Trophoblast cell (in vitro differentiated cells and primary cell): ENCODE results near the gene C10orf71.

Source experiments
- DNase-seq, 2 donors: peaks; one replicate each; pipeline ENCODE4 v3.0.0-alpha.2; 2016
- H2AFZ ChIP-seq: 2 replicates; pipeline ENCODE4 v1.6.1; 2013; ENCODE audit warnings: low read length, moderate library complexity, mild to moderate bottlenecking; ENCODE audit not compliant: insufficient read depth, poor library complexity
- H2AK5ac ChIP-seq: 2 replicates; pipeline ENCODE4 v1.6.1; 2013; ENCODE audit warnings: mild to moderate bottlenecking, low read length
- H2BK120ac ChIP-seq: 2 replicates; pipeline ENCODE4 v1.6.1; 2013; ENCODE audit warnings: low read length, mild to moderate bottlenecking, moderate library complexity; ENCODE audit not compliant: insufficient read depth, poor library complexity
- H2BK12ac ChIP-seq: 2 replicates; pipeline ENCODE4 v1.6.1; 2013; ENCODE audit warnings: mild to moderate bottlenecking, low read length, moderate library complexity
- H2BK5ac ChIP-seq: 2 replicates; pipeline ENCODE4 v1.6.1; 2013; ENCODE audit warnings: low read length, low read depth, moderate library complexity, mild to moderate bottlenecking; ENCODE audit not compliant: poor library complexity
- H3K14ac ChIP-seq: 2 replicates; pipeline ENCODE4 v1.6.1; 2013; ENCODE audit warnings: mild to moderate bottlenecking, low read length
- H3K18ac ChIP-seq: 2 replicates; pipeline ENCODE4 v1.6.1; 2013; ENCODE audit warnings: mild to moderate bottlenecking, low read length
- H3K23ac ChIP-seq: 2 replicates; pipeline ENCODE4 v1.6.1; 2013; ENCODE audit warnings: low read length
- H3K27ac ChIP-seq: 2 replicates; pipeline ENCODE4 v1.5.1; 2013; ENCODE audit warnings: low read depth, mild to moderate bottlenecking, inconsistent platforms, low read length, moderate library complexity
- H3K27me3 ChIP-seq: 2 replicates; pipeline ENCODE4 v1.6.1; 2013; ENCODE audit warnings: inconsistent platforms, mild to moderate bottlenecking, low read length, moderate library complexity; ENCODE audit not compliant: insufficient read depth
- H3K36me3 ChIP-seq, 2 experiments: 1 replicate in 1 of 2; 2 replicates in 1 of 2; pipeline ENCODE4 v1.6.1; 2013; ENCODE audit warnings: low read length in 2 of 2, mild to moderate bottlenecking in 2 of 2, moderate library complexity in 1 of 2; ENCODE audit not compliant: insufficient read depth in 2 of 2, control insufficient read depth in 1 of 2
- H3K4ac ChIP-seq: 2 replicates; pipeline ENCODE4 v1.6.1; 2013; ENCODE audit warnings: low read depth, mild to moderate bottlenecking, low read length, moderate library complexity
- H3K4me1 ChIP-seq, 2 experiments: 1 replicate in 1 of 2; 2 replicates in 1 of 2; pipeline ENCODE4 v1.6.1; 2013; ENCODE audit warnings: low read length in 2 of 2, mild to moderate bottlenecking in 2 of 2, moderate library complexity in 1 of 2; ENCODE audit not compliant: insufficient read depth in 2 of 2, control insufficient read depth in 1 of 2
- H3K4me2 ChIP-seq: 2 replicates; pipeline ENCODE4 v1.6.1; 2013; ENCODE audit warnings: inconsistent platforms, mild to moderate bottlenecking, low read length, moderate library complexity
- H3K4me3 ChIP-seq: 2 replicates; pipeline ENCODE4 v1.5.1; 2013; ENCODE audit warnings: mild to moderate bottlenecking, low read depth, low read length, inconsistent platforms
- H3K79me1 ChIP-seq: one replicate; pipeline ENCODE4 v1.6.1; 2013; ENCODE audit warnings: low read length
- H3K79me2 ChIP-seq: 2 replicates; pipeline ENCODE4 v1.6.1; 2013; ENCODE audit warnings: low read length, mild to moderate bottlenecking; ENCODE audit not compliant: control insufficient read depth, insufficient read depth, poor library complexity
- H3K9ac ChIP-seq: 2 replicates; pipeline ENCODE4 v1.6.1; 2013; ENCODE audit warnings: mild to moderate bottlenecking, low read length
- H3K9me3 ChIP-seq: 2 replicates; pipeline ENCODE4 v1.6.1; 2013; ENCODE audit warnings: low read depth, mild to moderate bottlenecking, control low read depth, inconsistent platforms, low read length; ENCODE audit not compliant: insufficient read depth
- H4K12ac ChIP-seq: 2 replicates; pipeline ENCODE4 v1.6.1; 2013; ENCODE audit warnings: low read depth, mild to moderate bottlenecking, low read length, moderate library complexity
- H4K8ac ChIP-seq: 2 replicates; pipeline ENCODE4 v1.6.1; 2013; ENCODE audit warnings: low read depth, mild to moderate bottlenecking, low read length, moderate library complexity
- H4K91ac ChIP-seq: one replicate; pipeline ENCODE4 v1.6.1; 2013; ENCODE audit warnings: low read depth, mild to moderate bottlenecking, low read length, moderate library complexity
- WGBS: extraction: QIAGEN DNeasy Blood & Tissue Kit; methylation state at CpG from one replicate; pipeline ENCODE4 v1.1.7; 2013; ENCODE audit warnings: missing lambda C conversion rate; ENCODE audit not compliant: insufficient read length, insufficient coverage; ENCODE audit errors: extremely low coverage; 5-methylcytosine and 5-hydroxymethylcytosine counted together

The C10orf71 gene

GRCh38 chr10:49362596-49363260 is 63.8 kb downstream of the C10orf71 start:
- H4K12ac ChIP-seq = no peak overlapping the region
- H3K4me3 ChIP-seq = no peak overlapping the region
- no peak overlapping the region for H3K4ac ChIP-seq
- H3K79me2 ChIP-seq = peaks cover 3% of the 10 kb centered on the region
- no peak overlapping the region for H3K23ac ChIP-seq
- H2BK120ac ChIP-seq = no peak overlapping the region
- H3K27me3 ChIP-seq = no peaks in the 10 kb centered on the region
- H3K27ac ChIP-seq = no peak overlapping the region
- H4K8ac ChIP-seq = no peak overlapping the region
- H2AK5ac ChIP-seq = no peak overlapping the region
- H3K9ac ChIP-seq = no peak overlapping the region
- no peaks in the 10 kb centered on the region for H3K9me3 ChIP-seq
- peak in 1 of 2 donors; percentile 25 for DNase-seq
- H4K91ac ChIP-seq = no peak overlapping the region
- no peaks in the 10 kb centered on the region for H3K36me3 ChIP-seq
- H3K18ac ChIP-seq = no peak overlapping the region
- no peak overlapping the region for H2BK5ac ChIP-seq
- no peak overlapping the region for H2BK12ac ChIP-seq
- H3K4me1 ChIP-seq = peaks cover 12 to 14% of the 10 kb centered on the region in 2 experiments
- H3K4me2 ChIP-seq = no peak overlapping the region
- peaks cover 5% of the 10 kb centered on the region for H3K79me1 ChIP-seq
- H3K14ac ChIP-seq = no peak overlapping the region
- WGBS = no CpG with 5 or more reads among the region's 10 CpGs
- H2AFZ ChIP-seq = no peak overlapping the region

DNA sequence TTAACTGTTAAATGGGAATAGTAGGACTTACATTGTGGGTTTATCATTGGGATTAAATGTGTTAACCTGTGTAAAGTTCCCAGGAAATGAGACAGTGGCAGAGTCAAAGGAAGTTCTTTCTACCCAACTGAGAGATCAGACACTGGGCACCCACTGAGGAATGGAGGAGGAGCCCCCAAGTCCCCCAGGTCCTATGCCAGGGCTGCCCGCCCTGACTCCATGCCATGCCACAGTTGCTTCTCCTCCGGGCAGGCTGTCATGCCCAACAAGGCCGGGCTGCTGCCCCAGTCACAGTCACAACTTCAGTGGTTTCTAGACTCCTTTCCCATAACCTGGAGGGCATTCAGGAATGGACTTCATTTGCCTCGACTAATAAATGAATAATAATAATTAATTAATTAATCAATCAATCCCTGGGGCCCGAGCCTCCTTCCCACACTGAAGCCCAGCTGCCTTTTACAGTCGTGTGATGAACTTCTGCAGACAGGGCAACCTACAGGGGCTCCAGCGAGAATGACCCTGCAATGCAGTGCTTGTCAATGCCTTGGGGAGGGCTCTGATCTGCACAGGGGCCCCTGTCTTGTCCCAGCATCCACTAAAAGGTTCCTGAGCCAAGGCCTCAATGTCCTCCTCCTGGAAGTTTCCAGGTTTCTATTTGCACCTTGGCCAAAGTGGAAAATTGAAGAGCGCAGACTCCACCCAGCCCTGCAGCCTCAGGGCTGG is 64.5 kb downstream of the C10orf71 start:
- H3K27me3 ChIP-seq = no peaks in the 10 kb centered on the region
- no peak overlapping the region for H2BK5ac ChIP-seq
- no peaks in the 10 kb centered on the region for H3K9me3 ChIP-seq
- no peak overlapping the region for H3K4ac ChIP-seq
- peaks cover 12 to 14% of the 10 kb centered on the region in 2 experiments for H3K4me1 ChIP-seq
- H3K4me3 ChIP-seq = no peak overlapping the region
- H4K12ac ChIP-seq = no peak overlapping the region
- no peak for DNase-seq
- no peak overlapping the region for H3K9ac ChIP-seq
- no peak overlapping the region for H3K4me2 ChIP-seq
- H3K27ac ChIP-seq = no peak overlapping the region
- no peak overlapping the region for H2BK120ac ChIP-seq
- no peak overlapping the region for H4K91ac ChIP-seq
- no peak overlapping the region for H3K18ac ChIP-seq
- H2BK12ac ChIP-seq = no peak overlapping the region
- H3K79me2 ChIP-seq = peaks cover 3% of the 10 kb centered on the region
- H2AK5ac ChIP-seq = no peak overlapping the region
- H3K36me3 ChIP-seq = no peaks in the 10 kb centered on the region
- no peak overlapping the region for H4K8ac ChIP-seq
- no peak overlapping the region for H3K23ac ChIP-seq
- no peak overlapping the region for H3K14ac ChIP-seq
- H2AFZ ChIP-seq = no peak overlapping the region
- peaks cover 5% of the 10 kb centered on the region for H3K79me1 ChIP-seq
- WGBS = no CpG with 5 or more reads among the region's 8 CpGs

GRCh38 chr10:49364051-49364450 is 65.1 kb downstream of the C10orf71 start:
- Histone ChIP-seq H3K4me1 (peaks cover 13 to 14% of the 10 kb centered on the region in 2 experiments), H2AK5ac (no peak overlapping the region), H3K4me2 (no peak overlapping the region), H4K12ac (no peak overlapping the region), H2BK5ac (no peak overlapping the region), H3K9ac (no peak overlapping the region), H4K91ac (no peak overlapping the region), H3K4ac (no peak overlapping the region), H3K79me2 (peaks cover 3% of the 10 kb centered on the region), H3K9me3 (no peaks in the 10 kb centered on the region), H3K4me3 (no peak overlapping the region), H3K18ac (no peak overlapping the region), H3K79me1 (peaks cover 5% of the 10 kb centered on the region), H2BK120ac (no peak overlapping the region), H2AFZ (no peak overlapping the region), H3K36me3 (no peaks in the 10 kb centered on the region), H3K27ac (no peak overlapping the region), H3K14ac (no peak overlapping the region), H3K23ac (no peak overlapping the region), H3K27me3 (no peaks in the 10 kb centered on the region), H4K8ac (no peak overlapping the region), H2BK12ac (no peak overlapping the region)
- DNase-seq = no peak
- no CpG with 5 or more reads among the region's 5 CpGs for WGBS

- H3K4me1 ChIP-seq = peaks cover 13 to 17% of the 10 kb centered on the region in 2 experiments
- H3K9me3 ChIP-seq = no peaks in the 10 kb centered on the region
- H3K18ac ChIP-seq = no peak overlapping the region
- DNase-seq = no peak
- H3K4ac ChIP-seq = no peak overlapping the region
- no peaks in the 10 kb centered on the region for H3K27me3 ChIP-seq
- no peak overlapping the region for H2BK5ac ChIP-seq
- H3K4me2 ChIP-seq = no peak overlapping the region
- H4K8ac ChIP-seq = no peak overlapping the region
- no peak overlapping the region for H3K9ac ChIP-seq
- H2AFZ ChIP-seq = no peak overlapping the region
- H3K79me2 ChIP-seq = peaks cover 3% of the 10 kb centered on the region
- no peak overlapping the region for H3K14ac ChIP-seq
- no peak overlapping the region for H3K23ac ChIP-seq
- WGBS = no CpG with 5 or more reads among the region's 8 CpGs
- H3K4me3 ChIP-seq = no peak overlapping the region
- no peak overlapping the region for H2BK120ac ChIP-seq
- no peak overlapping the region for H3K27ac ChIP-seq
- H4K12ac ChIP-seq = no peak overlapping the region
- H2AK5ac ChIP-seq = no peak overlapping the region
- no peak overlapping the region for H4K91ac ChIP-seq
- no peaks in the 10 kb centered on the region for H3K36me3 ChIP-seq
- no peak overlapping the region for H2BK12ac ChIP-seq
- peaks cover 5% of the 10 kb centered on the region for H3K79me1 ChIP-seq
Measured at GRCh38 chr10:49364747-49365146, 65.8 kb downstream of the C10orf71 start.
